Right lobe of liver (tissue), 6 donors: ENCODE measurements around the gene ADAM23. TPM values are rescaled to one million over a fixed set of nuclear protein-coding genes. Genes with fewer than 3 reads are reported as not detected.

ENCODE experiments used
- ATAC-seq, 4 donors: fragments of 200-7000 bp; cut with Tn5 transposase; one replicate each; pipeline ENCODE4 v1.9.1; 2020; ENCODE audit warnings: mild to moderate bottlenecking in 4 of 4, moderate library complexity in 4 of 4
- DNase-seq, 3 donors: peaks; one replicate each; pipeline ENCODE4 v3.0.0-alpha.2; 2020
- H3K27ac ChIP-seq, 3 donors: fragments of 200-600 bp; one replicate each; pipeline ENCODE4 v1.8.0; 2022
- H3K27me3 ChIP-seq, 2 donors: fragments of 200-600 bp; one replicate each; pipeline ENCODE4 v1.8.0; 2022
- H3K36me3 ChIP-seq, 4 donors: fragments of 200-600 bp; sonication (generic) in 1 of 4; one replicate each; pipeline versions ENCODE4 v1.5.1 to v1.8.0; 2017 to 2022; ENCODE audit warnings: control low read depth in 1 of 4
- H3K4me1 ChIP-seq, 4 donors: fragments of 200-600 bp; sonication (generic) in 1 of 4; one replicate each; pipeline versions ENCODE4 v1.5.1 to v1.8.0; 2017 to 2022; ENCODE audit warnings: control low read depth in 1 of 4
- H3K4me3 ChIP-seq, 3 donors: fragments of 200-600 bp; one replicate each; pipeline ENCODE4 v1.8.0; 2022
- H3K9me3 ChIP-seq, 4 donors: fragments of 200-600 bp; sonication (generic) in 1 of 4; one replicate each; pipeline versions ENCODE4 v1.5.1 to v1.8.0; 2017 to 2022; ENCODE audit warnings: control low read depth in 1 of 4
- CTCF ChIP-seq, 4 donors: fragments of 200-600 bp in 3 of 4; fragments of 450-650 bp in 1 of 4; IDR thresholded peaks; one replicate each; pipeline versions ENCODE4 v1.5.1 to v1.8.0; 2016 to 2022; ENCODE audit warnings: antibody characterized with exemption in 4 of 4, mild to moderate bottlenecking in 2 of 4
- POLR2A ChIP-seq: fragments of 450-650 bp; IDR thresholded peaks from one replicate; pipeline ENCODE4 v1.6.1; 2017; ENCODE audit warnings: antibody characterized with exemption, mild to moderate bottlenecking
- WGBS: methylation state at CpG from one replicate; pipeline ENCODE4 v1.1.6; 2018; ENCODE audit warnings: low coverage, low lambda C conversion rate; ENCODE audit not compliant: insufficient coverage; ENCODE audit errors: missing lambda C conversion rate; 5-methylcytosine and 5-hydroxymethylcytosine counted together
- intact Hi-C, 2 donors: fragments of 100-400 bp; cut with DNase I; formaldehyde crosslinking; loops; one replicate each; pipeline versions ENCODE4 v1.11.2 to v1.14.1; 2022
- total RNA-seq, 6 experiments: library from RNA; depleted of rRNA in 2 of 6; stranded (reverse); fragments of >200 nt in 2 of 6; fragmentation: NEBNext Ultra II Directional in 3 of 6; extraction: Animal tissue kit (Norgen Biotek cat#: 25700) in 3 of 6; gene quantifications; one replicate each; pipeline versions ENCODE4 v1.1.0 to v1.2.4, GENCODE V29; 2016 to 2023
- donor health status: DM: no; HTN: yes; CAD: no.
- donor health status: DM: no; HTN: no; CAD: no.
- donor health status: DM: no; HTN: no; CAD: no.
- donor health status: DM: no; HTN: yes; CAD: no.
- donor health status: DM: no; HTN: yes; CAD: no.

ADAM23 gene
- total RNA-seq, 6 experiments from 2014 or later, result under 0.01 to 0.26 (median 0.09) TPM; not detected in 2

GRCh38 chr2:206438196-206438724 lies 5.1 kb upstream of the ADAM23 start:
- H3K27me3 ChIP-seq, result no peaks in the 10 kb centered on the region
- H3K4me1 ChIP-seq, result peaks cover 0 to 6% (median 0%) of the 10 kb centered on the region in 4 donors
- H3K9me3 ChIP-seq, result no peaks in the 10 kb centered on the region
- intact Hi-C loops, result no loop called here
- WGBS, result 38% methylated on average over 5 of the region's 5 CpGs
- ATAC-seq (no peak), DNase-seq (no peak)
- no peak overlapping the region for H3K4me3 ChIP-seq
- no peak overlapping the region for H3K27ac ChIP-seq
- no peaks in the 10 kb centered on the region for H3K36me3 ChIP-seq
- TF ChIP-seq POLR2A, result no peak

GRCh38 chr2:206442474-206442832 lies 879 bp upstream of the ADAM23 start:
- intact Hi-C loops, result no loop called here
- no peaks in the 10 kb centered on the region for H3K9me3 ChIP-seq
- no peak overlapping the region for H3K27ac ChIP-seq
- H3K27me3 ChIP-seq, result peaks cover 0 to 9% of the 10 kb centered on the region in 2 donors
- WGBS, result 3% methylated on average over 10 of the region's 10 CpGs
- peaks cover 0 to 10% (median 0%) of the 10 kb centered on the region in 4 donors for H3K4me1 ChIP-seq
- no peaks in the 10 kb centered on the region for H3K36me3 ChIP-seq
- H3K4me3 ChIP-seq, result no peak overlapping the region
- ATAC-seq, result no peak
- no peak for DNase-seq
- TF ChIP-seq POLR2A (no peak), CTCF (IDR thresholded peaks at IDR 0.05) (no peak)

- intact Hi-C loops, result no loop called here
- no peaks in the 10 kb centered on the region for H3K9me3 ChIP-seq
- no peaks in the 10 kb centered on the region for H3K36me3 ChIP-seq
- TF ChIP-seq POLR2A (no peak), CTCF (IDR thresholded peaks at IDR 0.05) (no peak)
- H3K4me1 ChIP-seq, result peaks cover 0 to 10% (median 0%) of the 10 kb centered on the region in 4 donors
- peak overlapping the region in 1 of 3 donors; percentile 43 for H3K4me3 ChIP-seq
- DNase-seq (peak in 1 of 3 donors; percentile 17), ATAC-seq (peak; percentile 17 to 46 (median 34))
- H3K27ac ChIP-seq, result no peak overlapping the region
- H3K27me3 ChIP-seq, result peaks cover 0 to 9% of the 10 kb centered on the region in 2 donors
- 3% methylated on average over 20 of the region's 77 CpGs for WGBS
Observed at GRCh38 chr2:206443735-206444527, 599 bp downstream of the ADAM23 start.

GRCh38 chr2:206445948-206446347 lies 2.6 kb downstream of the ADAM23 start:
- 75% methylated on average over 2 of the region's 2 CpGs for WGBS
- Histone ChIP-seq H3K27me3 (peaks cover 0 to 9% of the 10 kb centered on the region in 2 donors), H3K36me3 (no peaks in the 10 kb centered on the region), H3K4me1 (peaks cover 0 to 10% (median 0%) of the 10 kb centered on the region in 4 donors), H3K27ac (no peak overlapping the region), H3K4me3 (no peak overlapping the region), H3K9me3 (no peaks in the 10 kb centered on the region)
- DNase-seq (no peak), ATAC-seq (no peak)
- TF ChIP-seq POLR2A, result no peak
- intact Hi-C loops, result no loop called here

- Histone ChIP-seq H3K4me3 (no peak overlapping the region), H3K27me3 (no peaks in the 10 kb centered on the region), H3K9me3 (no peaks in the 10 kb centered on the region), H3K4me1 (no peaks in the 10 kb centered on the region), H3K27ac (no peak overlapping the region), H3K36me3 (no peaks in the 10 kb centered on the region)
- intact Hi-C loops, result no loop called here
- WGBS, result 42% methylated on average over 1 of the region's 1 CpG
- ATAC-seq, result no peak
- DNase-seq, result no peak
- TF ChIP-seq CTCF (IDR thresholded peaks at IDR 0.05) (no peak), POLR2A (no peak)
Observed at GRCh38 chr2:206452242-206452641, 8.9 kb downstream of the ADAM23 start.
